GM23248 (cell line): ENCODE data around the gene TMEM183A. TPM values are rescaled to one million over a fixed set of nuclear protein-coding genes. Genes with fewer than 3 reads are reported as not detected.

Source experiments
- DNase-seq: peaks from one replicate; pipeline ENCODE4 v3.0.0-alpha.2; 2015
- H2AFZ ChIP-seq: fragments of 200-600 bp; sonication (generic); 2 replicates; pipeline ENCODE4 v1.6.1; 2016; ENCODE audit warnings: antibody characterized with exemption
- H3F3A ChIP-seq: fragments of 200-600 bp; sonication (generic); 2 replicates; pipeline ENCODE4 v1.6.1; 2016; ENCODE audit warnings: mild to moderate bottlenecking, antibody characterized with exemption, mixed run types; ENCODE audit not compliant: insufficient read depth
- H3K27ac ChIP-seq: fragments of 200-600 bp; sonication (generic); 2 replicates; pipeline ENCODE4 v1.5.1; 2016; ENCODE audit warnings: mild to moderate bottlenecking
- H3K27me3 ChIP-seq: fragments of 200-600 bp; sonication (generic); replicated peaks from 2 replicates; pipeline ENCODE4 v1.6.1; 2016; ENCODE audit warnings: mild to moderate bottlenecking; ENCODE audit not compliant: insufficient read depth
- H3K36me3 ChIP-seq: fragments of 200-600 bp; sonication (generic); 2 replicates; pipeline ENCODE4 v1.6.1; 2016; ENCODE audit warnings: low read depth, mild to moderate bottlenecking
- H3K4me1 ChIP-seq: fragments of 200-600 bp; sonication (generic); 2 replicates; pipeline ENCODE4 v1.6.1; 2016; ENCODE audit warnings: mild to moderate bottlenecking; ENCODE audit not compliant: insufficient read depth
- H3K4me2 ChIP-seq: fragments of 200-600 bp; sonication (generic); one replicate; pipeline ENCODE4 v1.6.1; 2016; ENCODE audit warnings: mild to moderate bottlenecking; ENCODE audit not compliant: unreplicated experiment
- H3K4me3 ChIP-seq: fragments of 200-600 bp; sonication (generic); 2 replicates; pipeline ENCODE4 v1.5.1; 2016; ENCODE audit warnings: mild to moderate bottlenecking
- H3K79me2 ChIP-seq: fragments of 200-600 bp; sonication (generic); 2 replicates; pipeline ENCODE4 v1.6.1; 2016; ENCODE audit warnings: mild to moderate bottlenecking; ENCODE audit not compliant: insufficient read depth
- H3K9ac ChIP-seq: fragments of 200-600 bp; sonication (generic); 2 replicates; pipeline ENCODE4 v1.6.1; 2016; ENCODE audit warnings: mild to moderate bottlenecking
- H3K9me2 ChIP-seq: fragments of 200-600 bp; sonication (generic); 2 replicates; pipeline ENCODE4 v1.6.1; 2016; ENCODE audit warnings: mixed run types, mild to moderate bottlenecking, moderate library complexity; ENCODE audit not compliant: insufficient read depth
- H3K9me3 ChIP-seq: fragments of 200-600 bp; sonication (generic); one replicate; pipeline ENCODE4 v1.6.1; 2017; ENCODE audit warnings: low read depth
- H4K20me1 ChIP-seq: fragments of 200-600 bp; sonication (generic); 2 replicates; pipeline ENCODE4 v1.6.0; 2016; ENCODE audit not compliant: insufficient read depth
- EZH2 ChIP-seq: fragments of 200-600 bp; sonication (generic); IDR thresholded peaks from 2 replicates; pipeline ENCODE4 v1.6.1; 2018; ENCODE audit warnings: antibody characterized with exemption, mild to moderate bottlenecking; ENCODE audit not compliant: insufficient read depth, poor library complexity, severe bottlenecking
- EZH2phosphoT487 ChIP-seq: fragments of 200-600 bp; sonication (generic); IDR thresholded peaks from 2 replicates; pipeline ENCODE4 v1.6.1; 2018; ENCODE audit warnings: antibody characterized with exemption, moderate library complexity, mild to moderate bottlenecking, low read depth; ENCODE audit not compliant: insufficient read depth
- WGBS, 2 experiments: methylation state at CpG; one replicate each; pipeline ENCODE4 v1.1.6; 2015 to 2017; ENCODE audit warnings: low lambda C conversion rate in 2 of 2, low coverage in 1 of 2; ENCODE audit errors: missing lambda C conversion rate in 2 of 2; 5-methylcytosine and 5-hydroxymethylcytosine counted together
- in situ Hi-C: fragments of 300-500 bp; cut with MboI; formaldehyde crosslinking; loops from 2 replicates; pipeline ENCODE4 v1.15.0; 2020
- polyA plus RNA-seq: library from polyadenylated mRNA; unstranded; fragments of >200 nt; fragmentation: Nextera tagmentation; extraction: Ambion mirVana; gene quantifications from 2 replicates; pipeline ENCODE4 v1.2.1, GENCODE V29; 2016
- total RNA-seq: library from RNA; depleted of rRNA; stranded (reverse); fragments of >200 nt; shearing (Covaris generic); gene quantifications from 2 replicates; pipeline ENCODE4 v1.2.3, GENCODE V29; 2014

Gene TMEM183A
- total and polyA plus RNA-seq, 2 experiments from 2014 or later = 57.3 to 92.7 TPM

- peak; percentile 71 for DNase-seq
- no peak overlapping the region for H2AFZ ChIP-seq
- H3K27ac ChIP-seq = no peak overlapping the region
- 6 to 8% methylated on average over 1 of the region's 1 CpG for WGBS, 2 experiments
- H4K20me1 ChIP-seq = no peaks in the 10 kb centered on the region
- H3F3A ChIP-seq = peaks cover 20% of the 10 kb centered on the region
- no peak overlapping the region for H3K4me2 ChIP-seq
- no peak for TF ChIP-seq EZH2
- TF ChIP-seq EZH2phosphoT487 = no peak
- H3K36me3 ChIP-seq = no peaks in the 10 kb centered on the region
- peaks cover 21% of the 10 kb centered on the region for H3K4me1 ChIP-seq
- no peak overlapping the region for H3K9ac ChIP-seq
- H3K9me3 ChIP-seq = no peaks in the 10 kb centered on the region
- H3K79me2 ChIP-seq = peaks cover 38% of the 10 kb centered on the region
- in situ Hi-C loops = no loop called here
- H3K27me3 ChIP-seq = no peaks in the 10 kb centered on the region
- H3K9me2 ChIP-seq = no peaks in the 10 kb centered on the region
- H3K4me3 ChIP-seq = no peak overlapping the region
Measured at GRCh38 chr1:202959276-202959620, 47.9 kb upstream of the TMEM183A start.

DNA sequence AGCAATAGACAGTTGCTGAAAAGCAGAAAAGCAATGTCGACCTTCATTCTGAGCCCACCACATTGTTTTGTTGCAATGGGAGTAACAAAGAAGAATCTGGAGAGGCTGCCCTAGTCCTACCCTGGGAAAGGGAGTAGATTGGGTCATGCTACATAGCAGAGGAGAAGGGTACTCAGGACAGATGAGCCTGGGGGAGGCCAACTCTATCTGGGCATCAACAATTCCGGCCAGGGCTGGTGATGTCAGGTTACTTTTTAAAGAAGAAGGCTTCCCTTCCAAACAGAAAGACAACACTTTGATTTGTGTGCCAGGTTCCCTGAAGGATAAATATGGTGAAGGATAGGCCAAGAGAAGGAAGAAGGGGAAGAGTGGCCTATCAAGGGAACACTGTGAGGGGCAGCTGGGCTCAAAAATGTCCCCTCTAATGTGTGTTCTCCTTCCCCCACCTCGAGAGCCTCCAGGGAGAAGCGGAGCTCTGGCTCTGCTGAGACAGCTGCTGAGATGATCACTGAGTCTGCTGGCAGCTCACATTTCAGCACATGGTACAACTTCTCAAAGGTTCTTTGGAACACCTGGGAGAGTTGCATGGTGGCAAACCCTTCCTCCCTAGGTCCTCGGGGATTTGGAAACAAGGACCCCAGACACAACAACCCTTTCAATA is 45.8 kb upstream of the TMEM183A start:
- H3K4me3 ChIP-seq = no peak overlapping the region
- TF ChIP-seq EZH2phosphoT487 (no peak), EZH2 (no peak)
- no peak for DNase-seq
- in situ Hi-C loops = no loop called here
- peaks cover 18% of the 10 kb centered on the region for H3K4me1 ChIP-seq
- H3K27me3 ChIP-seq = no peaks in the 10 kb centered on the region
- no peak overlapping the region for H3K27ac ChIP-seq
- H3K9me3 ChIP-seq = no peaks in the 10 kb centered on the region
- H2AFZ ChIP-seq = no peak overlapping the region
- H3K4me2 ChIP-seq = no peak overlapping the region
- 78 to 80% methylated on average over 5 of the region's 5 CpGs for WGBS, 2 experiments
- no peaks in the 10 kb centered on the region for H3K36me3 ChIP-seq
- no peak overlapping the region for H3K9ac ChIP-seq
- H3K79me2 ChIP-seq = peaks cover 17% of the 10 kb centered on the region
- H4K20me1 ChIP-seq = no peaks in the 10 kb centered on the region
- no peaks in the 10 kb centered on the region for H3K9me2 ChIP-seq
- H3F3A ChIP-seq = peaks cover 19% of the 10 kb centered on the region

GRCh38 chr1:202964791-202965410 is 42.3 kb upstream of the TMEM183A start:
- H3K9ac ChIP-seq = no peak overlapping the region
- no peak overlapping the region for H3K4me2 ChIP-seq
- WGBS, 2 experiments = 87 to 92% methylated on average over 6 of the region's 6 CpGs
- TF ChIP-seq EZH2phosphoT487 = no peak
- no peak for TF ChIP-seq EZH2
- no peaks in the 10 kb centered on the region for H3K79me2 ChIP-seq
- H3K9me2 ChIP-seq = no peaks in the 10 kb centered on the region
- no peaks in the 10 kb centered on the region for H4K20me1 ChIP-seq
- in situ Hi-C loops = no loop called here
- peaks cover 6% of the 10 kb centered on the region; the same call in 1 of the 2 replicates for H3K4me1 ChIP-seq
- H3K27ac ChIP-seq = no peak overlapping the region
- DNase-seq = no peak
- H3K9me3 ChIP-seq = no peaks in the 10 kb centered on the region
- H2AFZ ChIP-seq = no peak overlapping the region
- H3K4me3 ChIP-seq = no peak overlapping the region
- H3K27me3 ChIP-seq = no peaks in the 10 kb centered on the region
- H3K36me3 ChIP-seq = no peaks in the 10 kb centered on the region
- peaks cover 4% of the 10 kb centered on the region for H3F3A ChIP-seq

GRCh38 chr1:202965422-202965821 is 41.8 kb upstream of the TMEM183A start:
- Histone ChIP-seq H3F3A (no peaks in the 10 kb centered on the region), H2AFZ (no peak overlapping the region), H3K27ac (no peak overlapping the region), H3K9me2 (no peaks in the 10 kb centered on the region), H4K20me1 (no peaks in the 10 kb centered on the region), H3K4me3 (no peak overlapping the region), H3K9ac (no peak overlapping the region), H3K27me3 (no peaks in the 10 kb centered on the region), H3K4me1 (peaks cover 6% of the 10 kb centered on the region; the same call in 1 of the 2 replicates), H3K4me2 (no peak overlapping the region), H3K79me2 (no peaks in the 10 kb centered on the region), H3K36me3 (no peaks in the 10 kb centered on the region), H3K9me3 (no peaks in the 10 kb centered on the region)
- whole genome bisulfite sequencing, 2 experiments = 83 to 88% methylated on average over 3 of the region's 3 CpGs
- no peak for TF ChIP-seq EZH2
- no peak for TF ChIP-seq EZH2phosphoT487
- DNase-seq = no peak
- in situ Hi-C loops = no loop called here
